Progenitor cell of endocrine pancreas (in vitro differentiated cells): ENCODE results near the gene RNF10. TPM values are rescaled to one million over a fixed set of nuclear protein-coding genes. Genes with fewer than 3 reads are reported as not detected.
"Not testable (repeated sequence)": the region's sequence is repeated elsewhere in the genome, so short reads cannot be mapped to it uniquely, and the experiment has no call there.

Experiments used
- DNase-seq: peaks from one replicate; pipeline ENCODE4 v3.0.0; 2021; ENCODE audit warnings: low spot score; ENCODE audit not compliant: unreplicated experiment
- H3K27ac Mint-ChIP-seq: 2 replicates; pipeline ENCODE4 v1.8.0; 2021; ENCODE audit warnings: mild to moderate bottlenecking, moderate library complexity, mixed read lengths
- H3K27me3 Mint-ChIP-seq: 2 replicates; pipeline ENCODE4 v1.8.0; 2021; ENCODE audit warnings: mixed read lengths
- H3K36me3 Mint-ChIP-seq: 2 replicates; pipeline ENCODE4 v1.8.0; 2022; ENCODE audit warnings: mixed read lengths; ENCODE audit not compliant: insufficient read depth
- H3K4me1 Mint-ChIP-seq: 2 replicates; pipeline ENCODE4 v1.8.0; 2021; ENCODE audit warnings: low read depth, mixed read lengths
- H3K4me3 Mint-ChIP-seq: 2 replicates; pipeline ENCODE4 v1.8.0; 2021; ENCODE audit warnings: low read depth, mild to moderate bottlenecking, moderate library complexity, mixed read lengths
- H3K9me3 Mint-ChIP-seq: 2 replicates; pipeline ENCODE4 v1.8.0; 2021; ENCODE audit warnings: low read depth, mixed read lengths
- CTCF ChIP-seq: fragments of 200-600 bp; sonication (generic); IDR thresholded peaks from one replicate; pipeline ENCODE4 v1.5.0; 2021; ENCODE audit warnings: antibody characterized with exemption, mild to moderate bottlenecking; ENCODE audit not compliant: unreplicated experiment
- total RNA-seq: library from RNA; stranded (reverse); gene quantifications from 2 replicates; pipeline ENCODE4 v1.2.1, GENCODE V29; 2021

Gene RNF10
- total RNA-seq, 1 donor from 2014 or later, result 167 TPM

- Mint-ChIP-seq H3K27ac (no peak overlapping the region), H3K27me3 (peaks cover 26% of the 10 kb centered on the region), H3K36me3 (no peaks in the 10 kb centered on the region), H3K4me1 (no peaks in the 10 kb centered on the region), H3K9me3 (no peaks in the 10 kb centered on the region), H3K4me3 (no peak overlapping the region)
- no peak for DNase-seq
- TF ChIP-seq CTCF, result no peak
These were observed 62.7 kb downstream of the RNF10 start for GRCh38 chr12:120596901-120597300.

- H3K27me3 Mint-ChIP-seq, result peaks cover 26% of the 10 kb centered on the region
- TF ChIP-seq CTCF, result no peak
- no peak overlapping the region for H3K4me3 Mint-ChIP-seq
- no peaks in the 10 kb centered on the region for H3K36me3 Mint-ChIP-seq
- H3K9me3 Mint-ChIP-seq, result no peaks in the 10 kb centered on the region
- no peak for DNase-seq
- H3K4me1 Mint-ChIP-seq, result no peaks in the 10 kb centered on the region
- no peak overlapping the region for H3K27ac Mint-ChIP-seq
These were observed 63.7 kb downstream of the RNF10 start for GRCh38 chr12:120597861-120598260.

- Mint-ChIP-seq H3K9me3 (no peaks in the 10 kb centered on the region), H3K4me1 (no peaks in the 10 kb centered on the region), H3K36me3 (no peaks in the 10 kb centered on the region), H3K27me3 (peaks cover 25% of the 10 kb centered on the region), H3K4me3 (no peak overlapping the region), H3K27ac (no peak overlapping the region)
- DNase-seq, result no peak
- no peak for TF ChIP-seq CTCF
These were observed 64.7 kb downstream of the RNF10 start for GRCh38 chr12:120598674-120599463.

GRCh38 chr12:120599672-120600552, 65.8 kb downstream of the RNF10 start:
- DNase-seq, result no peak
- Mint-ChIP-seq H3K36me3 (no peaks in the 10 kb centered on the region), H3K27ac (no peak overlapping the region), H3K4me1 (no peaks in the 10 kb centered on the region), H3K4me3 (no peak overlapping the region), H3K27me3 (peaks cover 24% of the 10 kb centered on the region), H3K9me3 (no peaks in the 10 kb centered on the region)
- no peak for TF ChIP-seq CTCF

GRCh38 chr12:120602416-120602815, 68.3 kb downstream of the RNF10 start:
- H3K27me3 Mint-ChIP-seq, result peaks cover 27% of the 10 kb centered on the region
- not testable (repeated sequence) for DNase-seq, H3K9me3 Mint-ChIP-seq, H3K36me3 Mint-ChIP-seq, H3K4me1 Mint-ChIP-seq, H3K27ac Mint-ChIP-seq, H3K4me3 Mint-ChIP-seq
